Measurements from ENCODE around the gene FOLH1.
"Not testable (repeated sequence)": the region's sequence is repeated elsewhere in the genome, so short reads cannot be mapped to it uniquely, and the experiment has no call there.

DNA sequence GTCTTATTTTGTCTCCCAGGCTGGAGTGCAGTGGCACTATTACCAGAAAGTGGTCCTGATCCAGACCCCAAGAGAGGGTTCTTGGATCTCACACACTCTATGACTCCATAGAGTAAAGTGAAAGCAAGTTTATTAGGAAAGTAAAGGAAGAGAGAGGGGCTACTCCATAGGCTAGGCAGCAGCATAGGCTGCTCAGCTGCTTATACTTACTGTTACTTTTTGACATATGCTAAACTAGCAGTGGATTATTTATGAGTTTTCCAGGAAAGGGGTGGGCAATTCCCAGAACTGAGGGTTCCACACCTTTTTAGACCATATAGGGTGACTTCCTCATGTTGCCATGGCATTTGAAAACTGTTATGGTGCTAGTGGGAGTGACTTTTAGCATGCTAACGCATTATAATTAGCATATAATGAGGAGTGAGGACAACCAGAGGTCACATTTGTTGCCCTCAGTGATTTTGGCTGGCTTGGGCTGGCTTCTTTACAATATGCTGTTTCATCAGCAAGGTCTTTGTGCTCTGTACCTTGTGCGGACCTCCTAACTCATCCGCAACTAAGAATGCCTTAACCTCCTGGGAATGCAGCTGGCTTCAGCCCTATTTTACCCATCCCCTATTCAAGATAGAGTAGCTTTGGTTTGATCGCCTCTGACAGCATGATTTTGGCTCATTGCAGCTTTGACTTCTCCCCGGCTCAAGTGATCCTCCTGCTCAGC lies 42.2 kb upstream of the FOLH1 start:
- TF ChIP-seq CTCF (IDR thresholded peaks at IDR 0.05; ENCODE audit: low read depth, low read length, missing input control); MAX (IDR thresholded peaks at IDR 0.05); TAF1 (conservative IDR thresholded peaks at IDR 0.05); FOXA1 (IDR thresholded peaks at IDR 0.05); YY1 (IDR thresholded peaks at IDR 0.05); EGR1 (IDR thresholded peaks at IDR 0.05; ENCODE audit: low read depth in 2 of 2); ZBTB33 (IDR thresholded peaks at IDR 0.05); GABPA (IDR thresholded peaks at IDR 0.05 in 1 of 2, conservative IDR thresholded peaks at IDR 0.05 in 1 of 2); REST (IDR thresholded peaks at IDR 0.05); RAD21 (IDR thresholded peaks at IDR 0.05): not testable (repeated sequence)

Measured in liver (tissue), 3 donors.